HG03280 (cell line): ENCODE data around the gene CCDC149.

ENCODE experiments used
- ATAC-seq: cut with Tn5 transposase; IDR thresholded peaks from one replicate; pipeline ENCODE4 v1.9.1; 2021; ENCODE audit warnings: mild to moderate bottlenecking, moderate library complexity; ENCODE audit not compliant: unreplicated experiment

The CCDC149 gene

DNA sequence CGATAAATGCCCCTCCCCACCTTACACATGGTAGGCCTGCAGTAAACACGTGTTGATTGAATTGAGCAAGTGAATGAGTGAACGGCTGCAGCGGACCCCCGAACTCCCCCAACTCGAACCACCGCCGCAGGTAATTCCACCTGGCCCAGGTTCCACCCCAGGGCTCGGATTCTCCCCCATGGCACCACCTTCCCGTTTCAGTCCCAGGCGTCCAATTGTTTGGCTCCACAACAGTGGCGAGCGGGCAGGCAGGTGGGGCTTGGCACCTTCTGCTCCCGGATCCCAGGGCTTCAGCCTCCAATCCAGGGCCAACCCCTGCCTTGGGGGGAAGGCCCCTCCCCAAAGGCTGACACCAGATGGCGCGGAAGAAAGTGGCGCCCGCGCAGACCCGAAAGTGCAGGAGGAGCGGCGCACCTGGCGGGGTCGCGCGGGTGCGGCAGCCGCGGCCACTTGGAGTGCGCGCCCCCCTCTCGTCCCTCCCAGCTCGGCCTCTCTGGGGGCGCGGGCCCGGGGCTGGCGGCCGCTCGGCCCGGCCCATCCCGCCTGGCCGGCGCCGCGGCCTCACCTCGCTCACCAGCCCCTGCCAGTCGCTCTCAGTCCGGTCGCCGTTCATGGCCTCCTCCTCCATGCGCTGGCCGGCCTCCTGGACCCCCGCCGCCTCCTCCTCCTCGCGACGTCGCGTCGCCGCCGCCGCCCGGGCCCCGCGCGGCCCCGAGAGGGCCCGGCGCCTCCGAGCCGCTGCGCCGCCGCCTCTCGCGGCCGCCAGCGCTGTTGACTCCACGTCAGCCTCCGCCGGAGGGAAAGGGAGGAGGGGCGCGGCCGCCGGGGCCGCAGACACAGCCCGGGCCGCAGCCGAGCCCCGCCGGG lies at the start of gene CCDC149:
Gene CCDC149, minus strand, starts transcription at position 791 of the 867 bp plus-strand sequence. Its CDS starts 178 bp downstream, at position 613.
- ATAC-seq = no peak

DNA sequence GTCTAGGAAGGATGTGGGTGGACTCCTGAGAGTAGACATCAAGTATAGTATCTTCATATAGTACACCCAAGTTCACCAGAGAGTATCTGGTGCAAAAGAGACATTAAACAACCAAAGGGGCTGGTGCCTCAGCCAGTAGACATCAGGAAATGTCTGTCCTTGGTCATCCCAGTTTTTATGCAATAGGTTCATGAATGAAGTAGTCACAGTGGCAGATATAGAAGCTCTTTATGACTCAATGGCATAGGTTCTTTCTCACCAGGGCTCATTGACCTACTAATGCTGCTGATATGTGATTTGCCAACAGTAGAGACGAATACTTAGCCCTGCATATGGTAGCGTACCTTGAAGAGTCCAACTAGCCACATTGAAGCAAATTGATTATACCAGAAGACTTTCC lies 45.0 kb upstream of the CCDC149 start:
- no peak for ATAC-seq

DNA sequence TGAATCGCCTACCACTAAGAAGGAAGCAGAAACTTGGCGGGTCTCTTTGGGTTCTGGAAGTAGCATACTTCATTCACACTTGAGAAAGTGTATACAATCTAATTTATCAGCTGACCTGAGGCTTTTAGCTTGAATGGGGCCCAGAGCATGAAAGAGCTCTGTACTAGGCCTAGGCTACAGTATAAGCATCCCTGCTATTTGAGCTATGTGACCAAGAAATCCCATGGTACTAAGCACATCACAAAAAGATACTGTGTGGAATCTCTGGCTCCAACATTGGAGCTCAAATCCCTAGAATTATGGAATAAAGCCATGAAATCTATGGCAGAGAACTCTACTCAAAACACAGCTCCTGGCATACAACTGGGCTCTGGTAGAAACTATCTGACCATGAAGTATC lies 43.9 kb upstream of the CCDC149 start:
- no peak for ATAC-seq

DNA sequence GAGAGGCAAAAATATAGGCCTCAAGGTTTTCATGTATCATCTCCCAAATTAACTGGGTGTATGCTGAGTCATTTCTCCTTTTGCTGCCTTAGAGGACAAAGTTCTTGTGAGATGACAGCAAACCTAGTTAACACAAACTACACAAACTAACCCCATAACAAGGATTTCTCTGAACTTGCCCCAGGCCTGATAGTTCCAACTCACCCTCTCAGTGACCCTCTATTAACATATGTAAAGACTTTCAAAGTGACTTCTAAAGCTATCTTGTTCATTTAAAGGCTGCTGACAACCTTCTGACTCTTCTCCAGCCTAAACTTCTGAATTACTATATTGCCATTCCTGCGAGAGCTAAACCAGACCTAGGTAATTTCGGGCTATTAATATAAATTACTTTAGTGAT lies 43.2 kb upstream of the CCDC149 start:
- ATAC-seq = no peak

DNA sequence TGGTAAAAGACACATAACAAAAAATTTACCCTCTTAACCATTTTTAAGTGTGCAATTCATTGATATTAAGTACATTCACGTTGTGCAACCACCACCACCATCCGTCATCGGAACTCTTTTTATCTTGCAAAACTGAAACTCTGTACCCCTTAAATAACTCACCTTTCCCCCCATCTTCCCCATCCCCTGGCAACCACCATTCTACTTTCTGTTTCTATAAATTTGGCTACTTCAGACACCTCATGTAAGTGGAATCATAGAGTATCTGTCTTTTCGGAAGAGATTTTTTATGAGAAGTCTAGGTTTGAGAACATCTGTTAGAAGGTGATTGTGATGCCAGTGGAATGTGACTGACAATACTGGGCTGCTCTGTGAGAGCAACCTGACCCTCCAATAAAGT lies 39.8 kb upstream of the CCDC149 start:
- no peak for ATAC-seq

DNA sequence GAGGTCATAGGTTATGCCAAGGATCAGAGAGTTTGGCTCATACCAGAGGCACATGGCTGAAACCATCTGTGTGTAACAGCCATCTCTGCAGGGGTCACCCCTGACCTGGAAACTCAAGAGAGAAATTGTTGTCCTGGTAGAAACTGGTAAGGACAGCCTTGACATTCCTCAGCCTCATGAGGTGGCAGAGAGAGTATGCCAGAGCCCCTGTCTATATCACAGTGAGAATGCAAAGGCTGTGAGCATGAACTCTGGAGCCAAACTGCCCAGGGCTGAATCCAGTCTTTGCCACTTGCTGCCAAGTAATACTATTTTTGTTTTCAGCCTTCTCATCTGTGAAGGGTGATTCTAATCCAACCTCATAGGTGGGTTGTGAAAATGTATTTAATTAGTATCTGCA lies 37.1 kb upstream of the CCDC149 start:
- no peak for ATAC-seq

DNA sequence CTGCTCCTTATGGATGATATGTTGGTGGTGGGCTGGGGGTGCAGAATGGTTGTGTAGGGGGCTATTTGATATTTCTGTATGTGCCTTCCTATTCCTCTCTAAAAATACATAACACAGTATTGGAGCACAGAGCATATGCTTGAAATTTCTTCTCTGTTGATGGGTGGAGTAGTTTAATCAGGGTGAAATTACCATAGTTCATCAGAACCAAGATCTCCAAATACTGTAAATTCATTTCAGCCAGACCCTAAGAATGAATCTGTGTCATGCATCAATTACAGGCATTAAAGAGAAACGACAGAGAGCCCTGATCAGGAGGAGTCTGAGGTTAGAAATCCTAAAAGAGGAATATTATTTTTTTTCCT lies 25.1 kb upstream of the CCDC149 start:
- no peak for ATAC-seq

DNA sequence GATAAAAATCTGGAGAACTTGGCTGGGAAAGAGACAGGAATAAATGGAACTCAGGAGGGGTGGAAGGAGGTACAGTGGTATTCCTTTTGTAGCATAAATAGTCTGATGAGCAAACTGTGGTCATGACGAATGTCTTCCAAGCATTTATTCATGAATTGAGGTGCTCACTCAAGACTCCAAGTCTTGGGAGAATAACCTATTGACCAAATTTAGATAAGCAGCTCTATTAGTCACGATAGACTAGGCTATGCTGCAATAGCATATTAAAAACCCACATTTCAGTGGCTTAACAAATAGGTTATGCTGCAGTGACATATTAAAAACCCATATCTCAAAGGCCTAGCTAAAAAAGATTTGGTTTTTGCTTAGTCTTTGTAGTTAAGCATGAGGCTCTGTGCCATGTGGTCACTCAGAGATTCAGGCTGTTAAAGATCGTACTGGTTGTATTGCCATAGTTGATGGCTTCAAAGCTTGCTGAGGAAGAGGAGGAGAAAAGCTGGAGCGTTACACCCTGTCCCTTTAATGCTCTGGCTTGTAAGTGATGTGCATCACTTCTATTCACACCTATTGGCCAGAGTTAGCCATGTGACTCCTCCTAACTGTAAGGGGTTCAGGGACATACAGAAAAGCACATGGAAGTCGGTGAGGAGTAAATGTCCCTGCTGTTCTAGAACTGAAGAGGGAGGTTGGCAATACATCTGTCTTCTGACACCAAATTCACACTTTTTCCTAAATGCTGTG lies 24.5 kb upstream of the CCDC149 start:
- no peak for ATAC-seq

DNA sequence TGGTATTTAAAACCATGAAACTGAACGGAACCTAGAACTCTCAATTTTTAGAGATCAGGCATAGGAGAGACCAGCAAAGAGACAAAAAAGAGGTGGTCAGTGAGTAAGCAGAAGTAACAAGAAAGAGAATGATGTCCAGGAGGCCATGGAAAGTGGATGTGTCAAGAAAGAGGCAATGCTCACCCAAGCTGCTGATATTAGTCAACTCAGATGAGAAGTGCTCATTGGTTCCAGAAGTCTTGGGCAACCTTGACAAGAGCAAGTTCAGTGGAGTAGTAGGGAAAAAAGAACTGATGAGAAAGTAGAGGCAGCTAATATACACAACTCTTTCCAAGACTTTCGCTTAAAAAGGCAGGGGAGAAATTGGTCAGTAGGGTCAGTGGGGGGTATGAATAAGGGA lies 23.0 kb upstream of the CCDC149 start:
- no peak for ATAC-seq

DNA sequence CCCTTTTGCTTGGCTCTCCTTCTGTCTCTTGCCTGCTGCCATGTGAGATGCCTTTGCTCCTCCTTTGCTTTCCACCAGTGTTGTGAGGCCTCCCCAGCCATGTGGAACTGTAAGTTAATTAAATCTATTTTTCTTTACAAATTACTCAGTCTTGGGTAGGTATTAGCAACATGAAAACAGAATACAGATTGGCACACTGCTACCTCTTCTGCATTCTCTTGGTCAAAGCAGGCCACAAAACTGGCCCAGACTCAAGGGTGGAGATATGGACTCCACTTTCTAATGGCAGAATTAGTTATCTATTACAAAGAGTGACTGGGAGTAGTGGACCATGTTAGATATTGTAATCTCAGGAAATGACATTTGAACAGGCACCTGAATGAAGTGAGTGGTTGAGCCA lies 21.5 kb upstream of the CCDC149 start:
- ATAC-seq = no peak

DNA sequence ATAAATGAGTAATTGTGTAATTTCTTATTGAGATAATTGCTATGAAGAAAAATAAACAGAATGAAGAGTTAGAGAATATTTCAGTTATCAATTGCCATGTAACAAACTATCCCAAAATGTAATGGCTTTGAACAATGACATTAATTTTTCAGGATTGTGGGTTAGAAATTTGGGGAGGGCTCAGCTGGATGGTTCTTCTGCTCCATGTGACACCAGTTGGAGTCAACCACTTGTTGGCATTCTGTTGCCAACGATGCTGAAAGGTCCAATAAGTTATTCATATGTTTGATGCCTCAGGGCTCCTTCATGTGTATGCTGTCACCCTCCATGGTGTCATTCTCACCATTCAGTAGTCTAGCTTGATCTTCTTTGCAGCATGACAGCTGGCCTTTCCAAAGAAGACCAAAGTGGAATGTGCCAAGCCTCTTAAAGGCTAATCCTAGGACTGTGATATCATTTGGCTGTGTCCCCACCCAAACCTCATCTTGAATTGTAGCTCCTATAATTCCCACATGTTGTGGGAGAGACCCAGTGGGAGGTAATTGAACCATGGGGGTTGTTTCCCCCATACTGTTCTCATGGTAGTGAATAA lies 20.9 kb upstream of the CCDC149 start:
- ATAC-seq = no peak

DNA sequence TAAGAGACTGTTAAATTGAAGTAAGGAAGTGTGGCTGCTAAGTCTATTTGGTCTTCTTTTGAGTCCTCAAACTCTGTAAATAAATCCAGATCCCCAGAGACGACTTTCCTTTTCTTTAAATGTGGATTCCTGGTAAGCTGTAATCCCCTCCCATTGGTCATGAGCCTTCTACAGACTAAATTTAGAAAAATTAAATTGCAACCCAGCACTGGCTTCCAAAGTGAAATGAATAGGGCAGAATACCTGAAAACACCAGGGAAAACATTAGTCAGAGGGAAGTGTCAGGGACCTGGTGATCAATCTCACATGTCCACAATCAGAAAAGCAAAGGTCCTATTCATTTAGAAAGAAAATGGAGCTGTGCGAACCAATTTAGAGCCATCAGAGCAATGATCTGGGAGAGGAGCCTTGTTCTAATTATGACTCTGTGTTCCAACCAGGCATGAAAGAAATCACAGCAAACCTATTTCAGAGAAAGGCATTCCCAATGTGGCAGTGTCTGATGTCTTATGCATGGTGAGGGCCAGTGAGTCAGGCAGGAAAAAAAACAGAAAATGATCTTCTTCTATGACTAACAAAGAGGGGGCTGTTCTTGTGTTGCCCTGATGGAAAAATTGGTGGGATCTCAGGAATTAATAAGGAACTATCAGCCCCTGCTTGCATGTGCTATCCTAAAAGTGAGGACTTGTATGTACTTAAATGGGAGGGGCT lies 19.8 kb upstream of the CCDC149 start:
- ATAC-seq = no peak

DNA sequence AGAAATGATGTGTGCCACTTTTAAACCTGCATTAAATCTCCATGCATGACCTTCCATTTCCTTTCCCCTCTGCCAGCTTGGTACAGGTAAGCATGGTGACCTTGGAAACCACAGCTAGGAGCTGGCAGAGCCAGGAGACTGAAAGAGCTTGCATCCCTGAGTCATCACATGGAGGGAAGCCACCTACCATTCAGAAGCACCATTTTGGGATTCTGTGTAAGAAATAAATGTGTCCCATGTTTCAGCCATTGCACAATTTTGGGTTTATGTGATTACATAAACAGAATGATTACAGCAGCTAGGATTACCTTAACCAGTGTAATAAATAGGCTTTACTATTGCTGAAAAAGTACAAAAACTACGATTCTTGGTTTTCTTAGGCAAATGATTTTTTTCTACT lies 17.3 kb upstream of the CCDC149 start:
- ATAC-seq = no peak

DNA sequence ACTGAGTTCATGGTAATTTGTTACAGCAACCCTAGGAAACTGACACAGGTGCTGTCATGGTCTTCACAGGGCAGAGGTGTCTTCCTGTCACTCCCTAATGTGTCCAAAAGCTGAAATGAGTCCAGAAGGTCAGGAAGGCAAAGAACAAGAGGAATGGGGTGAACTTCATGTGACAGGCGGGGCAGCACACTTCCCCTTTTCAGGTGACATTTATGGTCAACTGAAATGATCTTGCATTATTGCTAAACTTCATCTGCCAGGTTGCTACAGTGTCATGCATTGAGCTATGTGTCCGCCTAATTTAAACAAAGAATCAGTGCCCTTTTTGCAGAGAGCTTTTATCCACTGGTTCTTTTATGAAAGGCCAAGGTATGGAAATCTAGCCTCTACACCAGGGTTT lies 15.9 kb upstream of the CCDC149 start:
- ATAC-seq = no peak

DNA sequence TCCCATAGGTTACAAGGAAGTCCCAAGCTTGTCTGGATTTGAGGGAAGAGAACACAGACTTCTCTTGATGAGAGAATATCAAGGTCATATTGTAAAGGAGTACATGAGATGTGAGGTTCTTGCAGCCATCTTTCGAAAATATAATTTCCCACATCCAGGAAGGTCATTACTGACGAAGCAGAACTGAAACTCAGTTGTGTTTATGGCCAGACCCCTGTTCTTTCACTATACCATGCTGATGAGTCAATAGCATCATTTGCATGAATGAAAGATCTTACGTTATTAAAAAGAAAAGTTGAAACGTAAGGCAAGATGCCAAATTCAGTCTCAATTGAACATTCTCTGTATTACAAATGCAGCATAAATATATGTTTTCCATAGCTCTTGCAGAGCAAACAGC lies 14.2 kb upstream of the CCDC149 start:
- no peak for ATAC-seq

DNA sequence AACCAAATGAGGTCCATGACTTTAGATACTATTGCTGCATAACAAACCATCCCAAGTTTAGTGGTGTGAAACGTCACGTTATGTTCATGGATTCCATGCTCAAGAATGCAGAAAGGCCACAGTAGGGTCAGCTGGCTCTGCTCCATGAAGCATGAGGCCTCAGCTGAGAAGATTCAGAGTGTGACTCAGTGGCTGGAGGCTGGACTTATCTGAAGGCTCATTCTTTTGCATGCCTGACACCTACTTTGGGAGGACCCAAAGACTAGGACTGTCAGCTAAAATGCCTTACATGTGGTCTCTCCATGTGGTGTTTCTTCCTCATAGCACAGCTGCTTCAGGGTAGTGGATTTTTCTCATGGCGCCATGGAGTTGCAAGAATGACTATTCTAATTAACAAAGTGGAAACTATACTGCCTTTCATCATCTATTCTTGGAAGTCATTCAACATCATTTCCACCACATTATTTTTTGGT lies 11.5 kb upstream of the CCDC149 start:
- ATAC-seq = no peak

DNA sequence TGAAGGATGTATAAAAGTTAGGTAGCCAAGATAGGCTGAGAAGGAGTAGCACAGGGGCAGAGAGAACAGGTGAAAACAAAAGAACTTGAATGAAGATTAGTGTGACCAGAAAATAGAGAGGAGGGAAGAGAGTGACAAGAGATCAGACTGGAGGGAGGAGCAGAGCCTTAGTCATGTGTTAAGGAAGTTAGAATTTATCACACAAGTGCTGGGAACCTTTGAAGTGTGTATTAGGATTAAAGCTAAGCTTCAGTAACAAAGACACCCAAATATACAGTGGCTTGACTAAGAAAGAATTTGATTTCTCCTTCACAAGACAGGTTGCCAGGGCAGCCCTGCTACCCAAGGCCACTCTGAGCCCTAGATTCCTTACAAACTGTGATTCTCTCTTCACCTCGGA lies 10.7 kb upstream of the CCDC149 start:
- no peak for ATAC-seq

DNA sequence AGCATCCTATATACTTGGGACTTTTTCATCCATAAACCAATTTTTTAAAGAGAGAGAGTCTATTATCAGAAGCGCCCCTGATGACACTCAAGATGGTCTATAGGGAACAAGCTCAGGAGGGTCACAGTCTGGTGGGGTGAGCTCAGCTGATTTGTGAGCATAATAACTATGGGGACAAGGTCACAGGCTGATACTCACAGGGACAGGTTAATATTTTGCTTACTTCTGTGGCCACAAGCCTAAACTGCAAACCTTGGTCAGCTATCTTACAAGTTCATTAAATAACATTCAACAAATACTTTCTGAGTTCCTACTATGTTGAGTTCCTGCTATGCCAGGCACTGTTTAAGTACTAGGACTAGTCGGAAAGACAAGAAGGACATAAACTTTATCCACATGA lies 10.2 kb upstream of the CCDC149 start:
- no peak for ATAC-seq

DNA sequence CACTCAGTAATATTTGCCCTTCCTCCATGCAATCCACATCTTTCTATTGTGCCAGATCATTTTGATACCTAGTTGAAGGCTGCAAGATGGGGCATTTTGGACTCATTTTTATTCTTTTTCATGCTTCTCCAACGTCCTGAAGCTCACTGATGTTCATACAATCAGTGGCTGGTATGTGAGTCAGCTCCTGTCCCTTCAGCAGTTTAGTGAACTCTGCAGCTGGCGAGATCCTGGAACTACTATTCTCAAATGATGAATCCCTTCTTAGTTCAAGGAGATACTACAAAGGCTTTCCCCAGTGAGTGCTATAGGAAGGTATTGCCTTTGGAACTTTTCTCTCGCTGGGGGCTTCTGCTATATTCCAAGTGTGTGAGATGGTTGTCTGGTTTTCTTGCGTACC lies 9.6 kb upstream of the CCDC149 start:
- no peak for ATAC-seq

DNA sequence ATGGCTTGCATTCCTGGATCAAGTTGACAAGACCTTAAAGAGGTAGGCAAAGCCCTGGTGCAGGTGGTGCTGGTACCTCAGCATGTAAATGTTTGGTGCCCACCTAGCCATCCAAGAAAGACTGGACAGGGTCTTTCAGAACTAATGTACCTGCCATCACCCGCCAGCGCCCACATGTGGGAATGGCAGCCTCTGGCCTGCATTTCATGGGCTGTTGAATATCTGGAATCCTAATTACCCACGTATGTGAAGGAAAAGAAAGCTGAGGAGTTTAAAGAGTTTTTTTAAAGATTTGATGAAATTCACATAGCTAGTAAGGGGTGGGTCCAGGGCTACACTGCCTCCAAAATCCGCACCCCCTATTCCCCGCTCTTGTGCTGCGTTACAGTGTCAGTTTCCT lies 8.6 kb upstream of the CCDC149 start:
- no peak for ATAC-seq

DNA sequence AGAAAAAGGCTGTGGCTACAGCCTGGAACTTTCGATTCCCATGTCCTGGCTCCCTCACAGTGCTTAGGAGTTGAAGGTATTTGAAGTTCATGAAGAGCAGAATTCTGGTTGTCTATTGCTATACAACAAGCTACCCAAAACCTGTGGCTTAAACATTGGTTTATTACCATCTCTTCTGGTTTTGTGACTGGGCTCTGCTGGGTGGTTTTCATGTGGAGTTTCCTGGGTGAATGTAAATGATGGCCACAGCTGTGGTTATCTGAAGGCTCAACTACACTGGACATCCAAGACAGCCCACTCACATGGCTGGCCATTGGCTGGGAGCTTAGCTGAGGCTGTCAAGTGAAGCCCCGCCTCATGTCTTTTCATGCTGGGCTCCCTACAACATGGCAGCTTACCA lies 7.2 kb upstream of the CCDC149 start:
- no peak for ATAC-seq
